Measurements from ENCODE around the gene METAP2.

Gene METAP2

GRCh38 chr12:95484524-95484923 is 10.6 kb downstream of the METAP2 start:
- H3K4me3 ChIP-seq (ENCODE audit: low read depth, low read length): no peak overlapping the region
- no peak for TF ChIP-seq CTCF (IDR thresholded peaks at IDR 0.05; ENCODE audit: borderline replicate concordance, insufficient read depth, low read depth, low read length)

- no peak for TF ChIP-seq CTCF (IDR thresholded peaks at IDR 0.05; ENCODE audit: borderline replicate concordance, insufficient read depth, low read depth, low read length)
- no peak overlapping the region for H3K4me3 ChIP-seq (ENCODE audit: low read depth, low read length)
Observed at GRCh38 chr12:95487024-95487423, 13.1 kb downstream of the METAP2 start.

GRCh38 chr12:95492462-95492861 is 18.5 kb downstream of the METAP2 start:
- no peak for TF ChIP-seq CTCF (IDR thresholded peaks at IDR 0.05; ENCODE audit: borderline replicate concordance, insufficient read depth, low read depth, low read length)
- H3K4me3 ChIP-seq (ENCODE audit: low read depth, low read length): no peak overlapping the region

GRCh38 chr12:95494888-95495287 is 20.9 kb downstream of the METAP2 start:
- no peak for TF ChIP-seq CTCF (IDR thresholded peaks at IDR 0.05; ENCODE audit: borderline replicate concordance, insufficient read depth, low read depth, low read length)

GRCh38 chr12:95495433-95495832 is 21.5 kb downstream of the METAP2 start:
- no peak for TF ChIP-seq CTCF (IDR thresholded peaks at IDR 0.05; ENCODE audit: borderline replicate concordance, insufficient read depth, low read depth, low read length)
- H3K4me3 ChIP-seq (ENCODE audit: low read depth, low read length): no peak overlapping the region

More at GRCh38 chr12:95494888-95495287, 20.9 kb downstream of the METAP2 start:
- H3K4me3 ChIP-seq (ENCODE audit: low read depth, low read length): no peak overlapping the region

- TF ChIP-seq CTCF (IDR thresholded peaks at IDR 0.05; ENCODE audit: borderline replicate concordance, insufficient read depth, low read depth, low read length): no peak
- H3K4me3 ChIP-seq (ENCODE audit: low read depth, low read length): no peak overlapping the region
Observed at GRCh38 chr12:95497031-95497430, 23.1 kb downstream of the METAP2 start.

- TF ChIP-seq CTCF (IDR thresholded peaks at IDR 0.05; ENCODE audit: borderline replicate concordance, insufficient read depth, low read depth, low read length): no peak
- H3K4me3 ChIP-seq (ENCODE audit: low read depth, low read length): no peak overlapping the region
Observed at GRCh38 chr12:95498968-95499367, 25.0 kb downstream of the METAP2 start.
